Loucy (cell line): ENCODE measurements around the gene TBRG1.

Source experiments
- CTCF ChIP-seq: fragments of 200-600 bp; sonication (generic); conservative IDR thresholded peaks from 2 replicates; pipeline ENCODE4 v1.5.1; 2014; ENCODE audit warnings: mild to moderate bottlenecking, antibody characterized with exemption, low read length
- EZH2phosphoT487 ChIP-seq: fragments of 200-600 bp; IDR thresholded peaks from 2 replicates; pipeline ENCODE4 v1.6.1; 2018; ENCODE audit warnings: antibody characterized with exemption, mild to moderate bottlenecking, moderate library complexity, borderline replicate concordance

GRCh38 chr11:124672536-124673215 is 50.0 kb downstream of the TBRG1 start:
- TF ChIP-seq EZH2phosphoT487 (no peak), CTCF (no peak)
